GM12892 (cell line): Measurements from ENCODE around the gene SCFD2.

Source experiments
- POLR2A ChIP-seq: IDR thresholded peaks from 2 replicates; pipeline ENCODE4 v1.6.1; 2011; ENCODE audit warnings: low read depth, low read length, control low read depth
- POLR2AphosphoS5 ChIP-seq: IDR thresholded peaks from 2 replicates; pipeline ENCODE4 v1.6.1; 2011; ENCODE audit warnings: low read depth, low read length, control low read depth
- TAF1 ChIP-seq: IDR thresholded peaks from 2 replicates; pipeline ENCODE4 v1.6.1; 2011; ENCODE audit warnings: low read depth, mild to moderate bottlenecking, control low read depth, low read length, borderline replicate concordance

GRCh38 chr4:53161787-53162433, 204.0 kb downstream of the SCFD2 start:
- TF ChIP-seq TAF1, result no peak
- TF ChIP-seq POLR2A, result no peak
- no peak for TF ChIP-seq POLR2AphosphoS5
